SU-DHL-6 (cell line): ENCODE results near the gene FBXO36.
"Not testable (repeated sequence)": the region's sequence is repeated elsewhere in the genome, so short reads cannot be mapped to it uniquely, and the experiment has no call there.

ENCODE experiments used
- CTCF ChIP-seq: fragments of 200-600 bp; sonication (generic); IDR thresholded peaks from one replicate; pipeline ENCODE4 v1.5.1; 2017; ENCODE audit warnings: antibody characterized with exemption, mild to moderate bottlenecking, low read length, moderate library complexity; ENCODE audit not compliant: insufficient read depth, poor library complexity, severe bottlenecking
- EZH2phosphoT487 ChIP-seq: fragments of 200-600 bp; sonication (generic), shearing (Covaris generic); conservative IDR thresholded peaks from 2 replicates; pipeline ENCODE4 v1.6.1; 2018; ENCODE audit warnings: mild to moderate bottlenecking, antibody characterized with exemption, low read length, moderate library complexity, mixed read lengths

DNA sequence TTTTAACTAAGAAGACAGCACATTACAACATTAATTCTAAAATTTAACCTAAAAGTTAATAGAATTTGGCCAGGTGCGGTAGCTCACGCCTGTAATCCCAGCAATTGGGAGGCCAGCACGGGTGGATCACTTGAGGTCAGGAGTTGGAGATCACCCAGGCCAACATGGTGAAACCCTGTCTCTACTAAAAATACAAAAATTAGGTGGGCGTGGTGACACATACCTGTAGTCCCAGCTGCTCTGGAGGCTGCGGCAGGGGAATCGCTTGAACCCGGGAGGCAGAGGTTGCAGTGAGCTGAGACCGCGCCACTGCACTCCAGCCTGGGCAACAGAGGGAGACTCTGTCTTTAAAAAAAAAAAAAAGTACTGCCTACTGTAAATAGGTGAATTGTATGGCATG lies 21.8 kb upstream of the FBXO36 start:
- TF ChIP-seq CTCF, EZH2phosphoT487: not testable (repeated sequence)
